IPS-NIHi11 (cell line): ENCODE data around the gene SMARCB1.

ENCODE experiments used
- DNase-seq: peaks from one replicate; pipeline ENCODE4 v3.0.0; 2012; ENCODE audit warnings: mixed read lengths, low spot score

The SMARCB1 gene

DNA sequence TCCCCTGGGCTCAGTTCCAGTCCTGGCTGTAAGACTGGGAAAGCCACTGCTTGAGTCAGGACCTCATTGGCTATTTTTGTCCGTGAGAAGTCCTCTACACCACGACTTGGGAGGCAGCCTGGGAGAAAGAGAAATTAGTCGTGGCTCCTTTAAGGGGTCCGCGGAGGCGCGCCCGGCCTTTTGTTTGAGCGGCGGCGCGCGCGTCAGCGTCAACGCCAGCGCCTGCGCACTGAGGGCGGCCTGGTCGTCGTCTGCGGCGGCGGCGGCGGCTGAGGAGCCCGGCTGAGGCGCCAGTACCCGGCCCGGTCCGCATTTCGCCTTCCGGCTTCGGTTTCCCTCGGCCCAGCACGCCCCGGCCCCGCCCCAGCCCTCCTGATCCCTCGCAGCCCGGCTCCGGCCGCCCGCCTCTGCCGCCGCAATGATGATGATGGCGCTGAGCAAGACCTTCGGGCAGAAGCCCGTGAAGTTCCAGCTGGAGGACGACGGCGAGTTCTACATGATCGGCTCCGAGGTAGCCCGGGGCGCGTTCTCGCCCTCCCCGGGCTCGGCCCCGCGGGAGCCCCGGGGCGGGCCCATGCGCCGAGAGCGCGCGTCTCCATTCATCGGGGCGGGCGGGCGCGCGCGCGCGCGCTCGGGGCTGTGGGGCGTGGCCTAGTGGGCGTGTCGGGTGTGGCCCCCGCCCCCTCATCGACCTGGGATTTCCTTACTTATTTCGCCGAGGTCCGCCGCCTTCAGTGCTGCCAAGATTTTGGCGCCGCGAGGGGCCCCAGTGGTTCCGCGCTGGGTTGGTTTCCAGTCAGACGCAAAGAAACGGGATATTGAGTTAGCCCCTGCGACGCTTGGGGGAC is at the start of gene SMARCB1:
SMARCB1 (plus strand) TSS at position 215 of the 848 bp plus-strand sequence; CDS start at position 419, 204 bp downstream.
- DNase-seq = peak; percentile 98

DNA sequence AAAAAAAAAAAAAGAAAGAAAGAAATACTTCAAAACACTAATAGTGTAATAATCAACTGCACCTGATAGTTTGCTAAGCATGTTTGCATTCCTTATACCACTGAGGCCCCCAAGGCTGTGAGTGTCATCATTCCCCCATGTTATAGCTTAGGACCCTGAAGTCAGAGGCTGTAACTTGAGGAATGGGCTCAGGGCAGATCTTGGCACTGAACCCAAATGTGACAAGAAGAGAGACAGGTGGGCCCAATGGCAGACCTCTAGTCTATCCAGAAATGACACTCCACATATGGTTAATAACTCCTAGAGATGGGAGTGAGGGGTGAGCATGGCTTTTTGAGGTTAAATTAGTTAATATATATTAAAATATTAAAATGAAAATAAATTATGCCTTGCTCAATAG is 49.1 kb upstream of the SMARCB1 start:
- no peak for DNase-seq

DNA sequence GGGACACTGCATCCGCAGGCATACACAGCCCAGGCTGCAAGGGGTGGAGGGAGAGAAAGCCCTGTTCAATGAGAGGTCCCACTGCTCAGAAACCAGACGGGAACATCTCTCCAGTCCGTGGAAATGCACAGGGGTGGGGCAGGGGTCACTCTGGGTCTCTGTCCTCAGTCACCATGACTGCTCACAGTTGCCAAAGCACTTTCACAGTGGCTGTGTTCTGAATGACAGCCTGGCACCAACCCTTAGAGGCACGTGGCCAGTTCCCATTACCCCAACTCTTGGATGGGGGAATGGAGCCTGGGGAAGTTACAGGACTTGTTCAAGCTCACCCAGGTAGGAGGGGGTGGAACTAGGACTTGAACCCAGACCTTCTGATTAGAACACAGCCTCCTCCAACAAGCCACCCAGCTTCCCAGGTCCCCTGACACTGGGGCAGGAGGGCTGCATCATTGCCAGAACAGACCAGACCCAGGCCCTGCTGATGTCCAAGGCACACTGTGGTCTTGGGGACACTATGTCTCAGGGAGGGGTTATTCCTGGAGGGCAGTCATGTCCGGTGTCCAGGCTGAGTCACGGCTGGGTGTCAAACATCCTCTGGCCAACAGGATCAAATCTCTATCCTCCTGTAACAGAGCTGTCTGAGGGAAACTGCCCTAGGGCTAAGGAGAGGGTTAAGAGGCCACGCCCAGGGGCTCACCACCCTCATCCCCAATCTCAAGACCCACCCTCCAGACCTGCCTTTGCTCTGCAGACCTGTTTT is 44.1 kb upstream of the SMARCB1 start:
- no peak for DNase-seq

DNA sequence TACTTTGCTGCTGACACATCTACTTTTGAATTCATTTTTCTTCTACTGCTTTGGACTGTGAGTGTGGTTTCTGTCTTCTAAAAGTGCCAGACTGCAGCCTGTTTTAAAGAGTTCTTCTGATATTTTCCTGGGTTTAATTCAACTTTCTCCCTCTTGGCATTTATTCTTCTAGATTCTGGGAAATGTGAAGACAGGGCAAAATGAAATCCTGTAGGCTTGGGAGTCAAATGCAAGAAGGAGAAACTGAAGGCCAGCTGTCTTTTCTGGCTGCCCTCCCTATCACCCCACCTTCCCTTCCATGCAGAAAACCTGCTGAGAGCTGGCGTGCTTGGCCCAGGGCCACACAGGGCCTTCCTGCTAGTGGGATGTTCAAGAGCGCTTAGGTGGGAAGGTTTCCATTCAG is 43.5 kb upstream of the SMARCB1 start:
- DNase-seq = no peak

DNA sequence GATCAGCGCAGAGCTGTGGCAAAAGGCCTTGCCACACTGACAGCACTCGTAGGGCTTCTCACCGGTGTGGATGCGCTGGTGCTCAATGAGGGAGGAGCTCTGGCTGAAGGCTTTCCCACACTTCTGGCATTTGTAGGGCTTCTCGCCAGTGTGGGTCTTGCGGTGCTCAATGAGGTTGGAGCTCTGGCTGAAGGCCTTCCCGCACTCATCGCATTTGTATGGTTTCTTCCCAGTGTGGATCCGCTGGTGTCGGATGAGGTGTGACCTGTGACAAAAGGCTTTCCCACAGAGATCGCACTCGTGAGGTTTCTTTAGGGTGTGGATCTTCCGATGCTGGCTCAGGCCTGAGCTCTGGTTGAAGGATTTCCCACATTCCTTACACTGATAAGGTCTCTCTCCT is 42.8 kb upstream of the SMARCB1 start:
- no peak for DNase-seq

DNA sequence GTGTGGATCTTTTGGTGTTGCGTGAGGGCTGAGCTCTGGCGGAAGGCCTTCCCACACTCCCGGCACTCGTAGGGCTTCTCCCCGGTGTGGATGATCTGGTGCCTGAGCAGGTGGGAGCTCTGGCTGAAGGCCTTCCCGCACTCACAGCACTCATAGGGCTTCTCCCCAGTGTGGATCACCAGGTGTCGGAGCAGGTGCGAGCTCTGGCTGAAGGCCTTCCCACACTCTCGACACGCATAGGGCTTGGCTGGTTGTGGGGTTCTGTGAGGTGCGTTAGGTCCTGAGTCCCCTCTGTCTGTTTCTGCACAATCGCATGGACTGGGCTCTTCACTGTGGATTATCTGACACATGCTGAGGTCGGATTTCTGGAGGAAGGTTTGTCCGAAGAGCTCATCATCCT is 42.3 kb upstream of the SMARCB1 start:
- DNase-seq = no peak

DNA sequence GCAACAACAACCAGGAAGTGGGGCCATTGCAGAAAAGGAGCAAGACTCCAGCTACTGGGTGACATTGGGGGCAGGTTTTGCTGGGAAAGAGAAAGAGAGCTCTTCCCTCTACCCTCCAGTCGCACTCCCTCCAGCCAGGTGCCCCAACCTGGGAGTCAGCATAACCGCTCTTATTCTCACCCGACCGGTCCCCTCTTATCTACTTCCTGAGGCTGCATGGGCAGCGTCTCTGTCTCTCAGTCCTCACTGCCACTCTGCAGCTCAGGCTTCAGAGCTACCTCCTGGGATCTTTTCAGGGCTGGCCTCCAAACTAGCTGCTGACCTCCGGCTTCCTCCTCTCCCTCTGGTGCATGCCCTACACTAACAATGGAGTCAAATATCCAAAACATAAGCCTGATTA is 41.0 kb upstream of the SMARCB1 start:
- no peak for DNase-seq

DNA sequence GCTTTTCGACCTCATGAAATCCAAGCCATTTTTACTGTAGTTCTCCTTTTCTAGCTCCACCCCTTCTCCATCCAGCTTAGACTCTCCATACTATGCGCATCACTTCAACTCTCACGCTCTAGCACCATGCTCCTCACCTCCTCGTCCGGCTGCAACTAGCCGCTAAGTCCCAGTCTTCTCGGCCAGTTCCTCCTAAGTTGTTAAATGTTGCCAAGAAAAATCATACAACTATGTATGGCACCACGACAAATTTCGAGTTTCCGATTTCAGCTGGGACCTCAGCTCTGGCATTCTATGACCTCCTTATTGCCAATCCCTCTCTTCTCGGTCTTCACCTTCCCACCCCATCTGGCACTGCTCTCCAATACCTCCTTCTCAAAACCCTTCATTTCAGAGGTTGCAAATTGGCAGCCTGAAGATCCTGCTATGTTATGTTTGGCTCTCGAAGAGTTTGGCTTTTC is 36.9 kb upstream of the SMARCB1 start:
- no peak for DNase-seq

DNA sequence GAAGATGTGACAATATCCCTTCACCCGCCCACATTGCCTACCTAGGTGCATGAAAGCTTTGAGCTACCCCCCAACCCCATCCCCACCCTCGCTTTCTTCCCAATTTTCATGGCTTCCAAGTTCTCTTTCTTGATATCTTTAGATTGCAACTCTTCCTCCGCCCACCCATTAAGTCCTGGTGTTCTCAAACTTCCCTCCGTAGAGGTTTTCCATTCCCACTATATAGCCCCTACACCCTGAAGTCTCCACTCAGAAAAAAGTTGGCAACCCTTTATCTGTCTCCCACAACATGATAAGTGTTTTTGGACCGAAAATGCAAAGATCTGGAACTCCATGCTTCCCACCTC is 36.4 kb upstream of the SMARCB1 start:
- DNase-seq = no peak

DNA sequence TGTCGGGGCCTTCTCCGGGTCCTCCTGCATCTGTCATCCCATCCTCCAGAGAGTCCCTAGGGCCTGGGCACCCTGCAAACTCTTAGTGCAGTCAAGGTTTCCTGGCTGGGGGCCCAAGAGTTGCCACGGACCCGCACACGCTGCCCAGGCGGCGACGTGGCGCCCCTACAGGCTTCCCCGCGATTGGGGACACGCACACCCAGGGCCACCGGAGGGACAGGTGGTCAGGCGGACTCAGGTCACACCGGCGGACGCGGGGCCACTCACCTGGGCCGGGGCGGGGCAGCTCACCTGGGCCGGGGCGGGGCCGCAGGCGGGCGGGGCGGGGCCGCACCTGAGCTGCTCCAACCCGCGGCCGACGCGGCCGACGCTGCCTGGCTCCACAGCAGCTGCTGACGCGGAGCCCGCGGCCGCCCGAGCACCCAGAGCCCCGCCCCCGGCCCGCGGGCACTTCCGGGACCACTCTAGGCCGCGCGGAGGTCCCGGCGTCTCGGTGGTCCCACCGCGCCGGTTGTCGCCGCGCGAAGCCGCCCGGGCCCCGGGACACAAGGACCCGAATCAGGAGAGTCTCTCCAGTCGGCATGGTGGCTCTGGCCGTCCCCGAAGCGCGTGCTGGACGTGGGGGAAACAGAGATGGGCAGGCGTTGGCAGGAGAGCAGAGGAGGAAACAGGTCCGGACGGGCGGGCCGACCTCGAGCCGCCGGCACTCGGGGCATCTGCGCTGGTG is 35.9 kb upstream of the SMARCB1 start, which contains the start of gene ZNF70:
ZNF70 (minus strand) TSS at position 399 of the 727 bp plus-strand sequence. CDS start 5,972 bp downstream, outside the sequence.
- DNase-seq = peak; percentile 99

DNA sequence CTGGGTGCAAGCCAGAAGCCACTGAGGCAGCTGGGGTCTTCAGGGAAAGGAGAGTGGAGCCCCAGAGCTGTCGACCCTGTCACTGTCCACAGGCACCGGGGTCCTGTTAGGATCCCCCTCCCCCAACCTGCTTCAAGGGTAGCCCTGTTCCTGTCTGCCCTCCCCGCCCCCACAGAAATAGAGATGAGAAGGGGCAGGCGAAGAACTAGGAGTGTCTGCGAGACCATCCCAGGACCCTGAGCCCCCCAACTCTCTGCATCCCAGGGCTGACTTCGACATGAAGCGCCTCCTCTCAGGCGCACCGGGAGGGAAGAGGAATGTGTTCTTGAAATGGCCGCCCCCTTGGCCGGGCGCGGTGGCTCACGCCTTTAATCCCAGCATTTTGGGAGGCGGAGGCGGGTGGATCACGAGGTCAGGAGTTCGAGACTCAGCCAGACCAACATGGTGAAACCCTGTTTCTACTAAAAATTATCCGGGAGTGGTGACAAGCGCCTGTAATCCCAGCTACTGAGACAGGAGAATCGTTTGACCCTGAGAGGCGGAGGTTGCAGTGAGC is 35.2 kb upstream of the SMARCB1 start:
- peak; percentile 46 for DNase-seq

DNA sequence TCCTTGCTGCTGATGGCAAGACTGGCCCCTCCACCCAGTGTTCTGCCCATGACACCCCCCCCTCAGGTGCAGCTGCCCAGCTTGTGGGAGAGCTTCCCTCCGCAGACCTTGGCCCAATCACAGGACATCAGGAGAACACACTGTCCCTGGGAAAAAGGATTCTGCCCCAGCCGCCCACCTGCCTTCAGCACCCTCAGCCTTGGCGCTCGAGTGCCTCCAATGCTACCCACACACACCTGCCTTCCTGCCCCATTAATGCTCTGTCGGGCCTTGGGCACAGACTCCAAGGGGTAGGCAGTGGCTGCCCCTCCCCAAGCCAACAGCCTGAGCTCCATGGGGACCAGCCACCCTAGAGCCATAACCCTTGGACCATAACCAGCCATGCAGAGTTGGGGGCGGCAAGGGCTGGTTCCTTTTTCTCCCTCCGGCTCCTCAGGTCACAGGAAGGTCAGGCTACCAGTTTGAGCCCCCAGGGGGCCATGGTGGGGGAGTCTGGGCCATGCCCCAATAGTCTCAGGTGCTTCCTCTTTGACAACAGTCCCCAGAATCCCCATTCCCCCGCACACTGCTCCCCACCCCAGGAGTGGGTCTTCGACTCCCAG is 34.6 kb upstream of the SMARCB1 start:
- DNase-seq = no peak

DNA sequence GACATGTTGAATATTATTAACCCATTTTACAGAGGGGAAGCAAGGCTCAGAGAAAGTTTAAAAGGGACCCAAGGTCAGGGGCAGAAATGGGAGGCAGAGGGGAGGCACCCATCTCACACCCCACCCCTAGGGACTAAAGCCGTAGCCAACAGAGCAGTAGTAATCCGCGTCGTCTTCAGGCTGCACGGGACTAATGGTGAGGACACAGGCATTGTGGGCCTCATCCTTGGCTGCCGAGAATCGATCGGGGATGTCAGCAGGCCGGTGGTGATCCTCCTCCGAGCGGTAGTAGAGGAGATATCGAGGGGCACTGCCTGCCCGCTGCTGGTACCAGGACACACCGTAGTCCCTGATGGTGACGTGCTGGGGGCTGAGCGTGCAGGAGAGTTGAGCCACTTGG is 34.0 kb upstream of the SMARCB1 start:
- DNase-seq = no peak

DNA sequence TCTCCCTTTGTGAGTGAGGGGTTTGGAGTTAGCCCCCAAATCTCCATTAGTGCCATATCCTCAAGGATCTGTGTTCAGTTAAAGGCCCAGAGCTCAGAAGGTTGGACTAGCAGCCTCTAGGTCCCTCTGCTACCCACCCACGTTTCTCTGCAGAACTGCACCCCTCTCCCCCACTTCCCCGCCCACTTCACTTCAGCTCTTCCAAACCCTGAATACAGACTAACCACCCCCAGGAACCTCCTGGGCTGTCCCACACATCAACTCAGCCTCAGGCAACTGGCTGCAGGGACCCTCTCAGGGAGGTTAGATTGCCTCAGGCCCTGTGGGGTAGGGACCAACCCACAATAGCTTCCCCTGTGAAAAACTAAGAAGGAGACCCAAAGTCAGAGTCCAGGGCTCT is 33.4 kb upstream of the SMARCB1 start:
- DNase-seq = no peak

DNA sequence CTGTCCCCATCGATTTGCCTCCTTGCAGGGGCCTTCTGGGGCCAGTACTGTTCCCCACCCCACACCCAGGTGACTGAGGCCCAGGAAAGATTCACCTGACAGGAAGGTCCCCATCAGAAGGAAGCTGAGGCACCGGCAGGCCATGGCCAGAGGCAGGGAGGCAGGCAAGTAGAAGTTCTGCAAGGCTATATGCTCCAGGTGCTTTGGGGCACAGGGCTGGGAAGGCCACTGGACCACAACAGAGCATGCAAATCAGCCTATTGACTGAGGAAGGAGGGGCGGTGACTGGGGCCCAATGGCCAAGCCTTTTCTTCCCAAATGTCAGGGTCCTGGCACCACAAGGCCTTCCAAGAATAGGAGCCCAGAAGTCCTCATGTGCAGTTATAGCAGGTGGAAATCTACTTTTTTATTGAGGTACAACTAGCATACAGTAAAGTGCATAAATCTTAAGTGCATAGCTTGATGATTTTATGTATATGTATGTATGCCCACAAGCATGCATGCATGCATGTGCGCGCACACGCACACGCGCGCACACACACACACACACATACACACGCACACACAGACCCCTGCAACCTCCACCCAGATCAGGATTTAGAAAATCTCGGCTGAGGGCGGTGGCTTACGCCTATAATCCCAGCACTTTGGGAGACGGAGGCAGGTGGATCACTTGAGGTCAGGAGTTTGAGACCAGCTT is 32.4 kb upstream of the SMARCB1 start, which contains the start of gene VPREB3:
VPREB3 (minus strand) TSS at position 206 of the 700 bp plus-strand sequence; CDS start at position 144, 62 bp downstream.
- no peak for DNase-seq

DNA sequence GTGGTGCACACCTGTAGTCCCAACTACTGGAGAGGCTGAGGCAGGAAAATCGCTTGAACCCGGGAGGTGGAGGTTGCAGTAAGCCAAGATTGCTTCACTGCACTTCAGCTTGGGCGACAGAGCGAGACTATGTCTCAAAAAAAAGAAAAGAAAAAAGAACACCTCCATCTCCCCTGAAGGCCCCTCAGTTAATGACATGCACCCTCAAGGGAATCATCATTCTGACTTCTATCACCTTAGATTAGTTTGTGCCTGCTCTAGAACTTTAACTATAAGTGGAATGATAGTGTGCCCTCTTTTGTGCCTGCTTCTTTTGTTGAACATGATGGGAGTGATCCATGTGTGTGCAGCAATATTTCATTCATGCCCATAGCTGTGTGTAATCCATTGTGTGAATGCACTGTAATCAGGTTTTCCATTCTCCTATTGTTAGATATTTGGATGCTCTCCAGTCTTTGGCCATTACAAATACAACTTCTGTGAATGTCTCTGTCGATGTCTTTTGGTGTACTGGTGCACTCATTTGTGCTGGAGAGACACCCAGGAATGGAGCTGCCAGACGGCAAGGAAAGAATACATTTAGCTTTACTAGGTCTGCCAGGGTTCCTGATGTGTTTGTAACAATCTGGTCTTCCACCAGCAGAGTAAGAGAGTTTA is 31.7 kb upstream of the SMARCB1 start:
- no peak for DNase-seq

DNA sequence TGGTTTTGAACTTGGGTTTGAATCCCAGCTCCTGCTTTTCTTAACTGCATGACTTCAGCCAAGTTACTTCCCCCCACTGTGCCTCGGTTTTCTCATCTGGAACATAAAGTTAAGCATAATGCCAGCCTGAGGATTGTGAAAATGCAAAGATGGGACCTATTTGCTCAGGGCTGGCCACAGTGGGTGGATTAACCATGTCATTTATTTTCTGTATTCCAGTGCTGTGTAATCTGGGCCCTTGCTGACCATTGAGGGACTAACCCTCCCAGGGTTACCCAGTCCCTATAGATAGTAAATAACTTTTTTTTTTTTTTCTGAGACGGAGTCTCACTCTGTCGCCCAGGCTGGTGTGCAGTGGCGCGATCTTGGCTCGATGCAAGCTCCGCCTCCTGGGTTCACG is 31.1 kb upstream of the SMARCB1 start:
- no peak for DNase-seq

DNA sequence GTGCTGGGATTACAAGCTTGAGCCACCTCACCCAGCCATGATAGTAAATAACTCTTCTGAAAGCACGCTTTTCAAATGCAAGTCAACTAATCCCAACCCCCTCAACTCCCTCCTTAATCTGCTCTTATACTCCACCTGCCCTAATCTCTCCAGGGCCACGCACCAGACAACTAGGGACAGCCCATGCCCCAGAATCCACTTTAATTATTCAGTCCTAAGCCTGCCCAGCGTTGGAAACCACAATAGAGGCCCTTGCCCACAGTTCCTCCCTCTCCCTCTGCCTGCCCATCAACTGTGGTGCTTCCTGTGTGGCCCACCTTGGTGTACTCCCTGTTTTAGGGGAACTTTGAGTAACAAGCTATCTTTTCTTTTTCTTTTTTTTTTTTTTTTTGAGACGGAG is 29.9 kb upstream of the SMARCB1 start:
- DNase-seq = no peak

DNA sequence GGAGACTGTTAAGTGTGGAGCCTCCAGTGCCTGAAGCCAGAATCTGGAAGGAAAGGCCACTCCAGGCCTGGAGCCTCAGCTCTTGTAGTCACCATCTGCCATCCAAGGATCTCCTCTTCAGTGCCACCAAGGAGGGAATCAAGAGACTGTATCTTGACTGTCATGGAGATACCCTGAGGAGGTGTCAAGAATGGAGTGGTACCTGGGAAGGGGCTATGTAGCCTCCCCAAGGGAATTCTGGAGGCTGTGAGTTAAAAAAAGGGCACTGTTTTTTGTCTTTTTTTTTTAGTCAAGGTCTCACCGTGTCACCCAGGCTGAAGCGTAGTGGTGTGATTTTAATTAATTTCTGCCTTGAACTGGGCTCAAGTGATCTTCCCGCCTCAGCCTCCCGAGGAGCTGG is 27.2 kb upstream of the SMARCB1 start:
- DNase-seq = no peak

DNA sequence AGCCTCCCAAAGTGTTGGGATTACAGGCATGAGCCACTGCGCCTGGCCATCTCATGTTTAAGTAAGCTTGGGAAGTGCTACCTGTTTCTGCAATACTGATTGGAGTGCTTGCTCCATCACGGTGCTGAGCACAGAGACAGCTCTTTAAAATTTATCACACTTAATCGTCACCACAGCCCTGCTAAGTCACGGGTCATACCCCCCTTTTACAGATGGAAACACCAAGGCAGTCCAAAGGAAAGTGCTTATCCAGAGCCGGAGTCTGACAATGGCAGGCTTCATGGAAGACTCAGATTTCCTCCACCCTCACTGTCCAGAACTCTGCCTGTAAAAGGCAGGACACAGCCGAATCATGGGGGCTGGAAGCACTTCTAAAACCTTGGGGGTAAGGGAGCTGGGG is 26.7 kb upstream of the SMARCB1 start:
- DNase-seq = no peak
